HEK293T (cell line): ENCODE data around the gene ADSS2.

Experiments used
- CTCF ChIA-PET: fragments of 350-600 bp; formaldehyde crosslinking; extraction: SDS; loops from one replicate; lab custom pipeline; 2021; ENCODE audit warnings: antibody characterized with exemption, inconsistent platforms; lab: Yijun Ruan, JAX
- POLR2A ChIA-PET: fragments of 350-600 bp; formaldehyde crosslinking; extraction: SDS; loops from one replicate; lab custom pipeline; 2020; ENCODE audit warnings: antibody characterized with exemption, inconsistent platforms; lab: Yijun Ruan, JAX
- DNase-seq: peaks from one replicate; pipeline ENCODE4 v3.0.0; 2012; ENCODE audit warnings: mixed read lengths; ENCODE audit errors: extremely low spot score
- ARNT ChIP-seq: fragments of 450-650 bp; IDR thresholded peaks from 2 replicates; pipeline ENCODE4 v1.6.1; 2017; ENCODE audit warnings: mild to moderate bottlenecking
- BHLHE40 ChIP-seq: fragments of 450-650 bp; IDR thresholded peaks from 2 replicates; pipeline ENCODE4 v1.6.1; 2016; ENCODE audit warnings: mild to moderate bottlenecking, moderate library complexity, borderline replicate concordance
- CTBP1 ChIP-seq: fragments of 450-650 bp; IDR thresholded peaks from 2 replicates; pipeline ENCODE4 v1.6.1; 2016; ENCODE audit warnings: borderline replicate concordance
- ELF4 ChIP-seq: fragments of 450-650 bp; IDR thresholded peaks from 2 replicates; pipeline ENCODE4 v1.6.1; 2017; ENCODE audit warnings: antibody characterized with exemption
- FOXA1 ChIP-seq: fragments of 450-650 bp; IDR thresholded peaks from 2 replicates; pipeline ENCODE4 v1.6.1; 2016; ENCODE audit warnings: mild to moderate bottlenecking
- FOXK2 ChIP-seq: fragments of 450-650 bp; IDR thresholded peaks from 2 replicates; pipeline ENCODE4 v1.6.1; 2016; ENCODE audit warnings: mild to moderate bottlenecking
- FOXM1 ChIP-seq: fragments of 450-650 bp; IDR thresholded peaks from 2 replicates; pipeline ENCODE4 v1.6.1; 2017; ENCODE audit warnings: mild to moderate bottlenecking, borderline replicate concordance
- HDGF ChIP-seq: fragments of 450-650 bp; IDR thresholded peaks from 2 replicates; pipeline ENCODE4 v1.6.1; 2017; ENCODE audit warnings: antibody characterized with exemption, borderline replicate concordance
- L3MBTL2 ChIP-seq: fragments of 450-650 bp; conservative IDR thresholded peaks from 2 replicates; pipeline ENCODE4 v1.6.1; 2016; ENCODE audit warnings: mild to moderate bottlenecking
- LEF1 ChIP-seq: fragments of 450-650 bp; IDR thresholded peaks from 2 replicates; pipeline ENCODE4 v1.6.1; 2017; ENCODE audit warnings: mild to moderate bottlenecking, borderline replicate concordance
- NFRKB ChIP-seq: fragments of 450-650 bp; IDR thresholded peaks from 2 replicates; pipeline ENCODE4 v1.6.1; 2016; ENCODE audit warnings: mild to moderate bottlenecking, moderate library complexity
- PKNOX1 ChIP-seq: fragments of 450-650 bp; IDR thresholded peaks from 2 replicates; pipeline ENCODE4 v1.6.1; 2016
- SP1 ChIP-seq: fragments of 450-650 bp; IDR thresholded peaks from 2 replicates; pipeline ENCODE4 v1.6.1; 2017
- SUZ12 ChIP-seq: fragments of 450-650 bp; IDR thresholded peaks from 2 replicates; pipeline ENCODE4 v1.6.1; 2016; ENCODE audit warnings: mild to moderate bottlenecking
- TARDBP ChIP-seq: fragments of 450-650 bp; IDR thresholded peaks from 2 replicates; pipeline ENCODE4 v1.6.1; 2016
- ZNF384 ChIP-seq: fragments of 450-650 bp; IDR thresholded peaks from 2 replicates; pipeline ENCODE4 v1.6.1; 2016

The ADSS2 gene

DNA sequence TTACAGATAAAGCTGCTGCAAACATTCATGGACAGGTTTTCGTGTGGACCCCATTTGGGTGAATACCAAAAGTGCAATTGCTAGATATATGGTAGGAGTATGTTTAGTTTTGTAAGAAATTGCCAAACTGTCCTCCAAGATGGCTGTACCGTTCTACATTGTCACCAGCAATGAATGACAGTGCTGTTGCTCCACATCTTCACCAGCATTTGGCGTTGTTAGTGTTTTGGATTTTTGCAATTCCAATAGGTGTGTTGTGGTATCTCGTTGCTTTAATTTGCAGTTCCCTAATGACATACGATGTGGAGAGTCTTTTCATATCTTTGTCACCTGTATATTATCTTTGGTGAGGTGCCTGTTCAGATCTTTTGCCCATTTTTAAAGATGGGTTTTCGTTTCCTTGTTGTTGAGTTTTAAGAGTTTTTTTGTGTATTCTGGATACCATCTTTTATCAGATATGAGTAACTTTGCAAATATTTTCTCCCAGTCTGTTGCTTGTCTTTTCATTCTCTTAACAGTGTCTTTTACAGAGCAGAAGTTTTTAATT, 21.4 kb upstream of the ADSS2 start:
- ChIA-PET POLR2A (no interaction called here), CTCF (no interaction called here)
- TF ChIP-seq HDGF: no peak
- no peak for TF ChIP-seq TARDBP
- no peak for TF ChIP-seq BHLHE40
- TF ChIP-seq ZNF384: no peak
- no peak for TF ChIP-seq NFRKB
- TF ChIP-seq SP1: no peak
- no peak for TF ChIP-seq CTBP1
- TF ChIP-seq FOXK2: no peak
- no peak for TF ChIP-seq L3MBTL2
- no peak for TF ChIP-seq PKNOX1
- no peak for TF ChIP-seq FOXM1
- TF ChIP-seq SUZ12: no peak
- no peak for TF ChIP-seq ARNT
- no peak for TF ChIP-seq ELF4
- TF ChIP-seq FOXA1: no peak
- no peak for TF ChIP-seq LEF1
- no peak for DNase-seq

DNA sequence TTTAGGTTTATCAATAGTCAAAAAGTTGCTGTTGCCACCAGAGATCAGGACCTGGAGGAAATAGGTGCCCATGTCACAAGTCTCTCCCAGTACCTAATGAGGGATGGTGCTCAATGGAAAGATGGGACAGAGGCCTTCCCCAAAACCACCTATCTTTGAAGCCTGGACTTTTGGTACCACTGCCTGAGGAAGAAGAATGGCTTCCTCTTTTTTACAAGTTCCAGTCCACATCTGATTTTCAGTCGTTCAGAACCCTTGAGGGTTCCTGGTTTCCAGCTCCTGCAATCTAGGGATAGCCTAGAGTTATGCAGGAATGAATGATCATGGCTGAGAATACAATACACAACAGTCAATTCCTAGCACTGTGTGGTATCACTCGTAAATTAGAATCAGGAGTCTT, 15.0 kb upstream of the ADSS2 start:
- no peak for DNase-seq
- POLR2A ChIA-PET: no interaction called here
- TF ChIP-seq SP1: no peak
- CTCF ChIA-PET: no interaction called here

GRCh38 chr1:244461245-244462071, 9.7 kb upstream of the ADSS2 start, which contains the start of gene CATSPERE:
CATSPERE (plus strand) TSS chr1:244461273; CDS start chr1:244461430, 157 bp downstream.
- ChIA-PET CTCF (interaction anchor here (0.6 to 0.7 kb wide), 3 partner anchors 16 to 1051 kb away, joined by 3 read pairs; no protein-coding TSS in a partner anchor), POLR2A (interaction anchor here (0.6 to 2.3 kb wide), 10 partner anchors 10 to 544 kb away, joined by 3 to 16 read pairs (median 4); partner anchors contain the start of gene DESI2)
- no peak for TF ChIP-seq ARNT
- TF ChIP-seq TARDBP: peak; percentile 71; the same call in 1 of the 2 replicates
- TF ChIP-seq HDGF: peak; percentile 100
- peak; percentile 89 for TF ChIP-seq L3MBTL2
- DNase-seq: peak; percentile 92

DNA sequence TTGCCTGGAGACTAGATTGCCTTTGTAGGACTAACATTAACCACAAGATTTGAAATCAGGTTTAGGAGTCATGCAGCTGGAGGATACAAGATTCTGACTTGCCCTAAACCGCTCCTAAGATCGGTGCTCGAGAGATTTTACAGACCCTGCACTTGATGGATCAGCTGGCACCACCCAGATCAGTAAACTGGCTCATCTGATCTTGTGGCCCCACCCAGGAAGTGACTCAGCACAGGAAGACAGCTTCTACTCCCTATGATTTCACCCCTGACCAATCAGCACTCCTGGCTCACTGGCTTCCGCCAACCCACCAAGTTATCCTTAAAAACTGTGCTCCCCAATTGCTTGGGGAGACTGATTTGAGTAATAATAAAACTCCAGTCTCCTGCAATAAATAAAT, 8.5 kb upstream of the ADSS2 start:
- ChIA-PET CTCF (no interaction called here), POLR2A (interaction anchor here (1.3 kb wide), 1 partner anchor 140 kb away, joined by 3 read pairs; no protein-coding TSS in a partner anchor)
- DNase-seq: no peak
- TF ChIP-seq BHLHE40 (no peak), FOXK2 (no peak), FOXA1 (no peak), LEF1 (no peak), SUZ12 (no peak), SP1 (no peak), CTBP1 (no peak)

DNA sequence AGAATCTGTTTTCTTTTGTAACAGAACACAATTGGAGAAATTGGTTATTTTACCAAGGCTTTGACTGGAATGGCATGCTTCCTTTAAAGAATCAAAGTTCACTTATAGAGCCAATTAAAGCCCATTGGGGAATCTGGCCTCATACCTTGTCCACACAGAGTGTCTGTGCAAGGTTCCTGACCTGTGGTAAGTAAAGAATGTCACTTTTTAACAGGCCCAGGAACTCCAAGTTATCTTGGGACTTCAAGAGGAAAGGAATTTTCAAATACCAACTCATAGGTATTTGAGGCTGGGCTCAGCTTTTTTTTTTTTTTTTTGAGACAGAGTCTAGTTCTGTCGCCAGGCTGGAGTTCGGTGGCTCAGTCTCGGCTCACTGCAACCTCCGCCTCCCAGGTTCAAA, 7.1 kb upstream of the ADSS2 start:
- POLR2A ChIA-PET: no interaction called here
- TF ChIP-seq FOXM1 (no peak), SP1 (no peak), NFRKB (no peak), PKNOX1 (no peak), ARNT (no peak), CTBP1 (no peak), L3MBTL2 (no peak), LEF1 (no peak), TARDBP (no peak), FOXK2 (no peak), HDGF (no peak), SUZ12 (no peak), ELF4 (no peak)
- CTCF ChIA-PET: interaction anchor here (0.6 kb wide), 2 partner anchors 1177 to 1245 kb away, joined by 3 read pairs; no protein-coding TSS in a partner anchor
- no peak for DNase-seq

GRCh38 chr1:244456586-244456985, 4.9 kb upstream of the ADSS2 start:
- no peak for TF ChIP-seq L3MBTL2
- TF ChIP-seq ELF4: no peak
- TF ChIP-seq FOXA1: no peak
- TF ChIP-seq PKNOX1: no peak
- no peak for TF ChIP-seq SP1
- no peak for TF ChIP-seq LEF1
- no peak for TF ChIP-seq FOXK2
- TF ChIP-seq HDGF: no peak
- no peak for TF ChIP-seq ARNT
- TF ChIP-seq BHLHE40: no peak
- no peak for TF ChIP-seq TARDBP
- TF ChIP-seq CTBP1: no peak
- TF ChIP-seq NFRKB: no peak
- no peak for TF ChIP-seq SUZ12
- TF ChIP-seq ZNF384: no peak
- no peak for TF ChIP-seq FOXM1
- ChIA-PET CTCF (interaction anchor here (0.6 kb wide), 1 partner anchor 79 kb away, joined by 3 read pairs; no protein-coding TSS in a partner anchor), POLR2A (no interaction called here)
- DNase-seq: no peak
